GM19351 (cell line): Measurements from ENCODE around the gene MINDY3.

ENCODE experiments used
- ATAC-seq: cut with Tn5 transposase; IDR thresholded peaks from one replicate; pipeline ENCODE4 v1.9.1; 2021; ENCODE audit warnings: mild to moderate bottlenecking, moderate library complexity; ENCODE audit not compliant: unreplicated experiment

Gene MINDY3

DNA sequence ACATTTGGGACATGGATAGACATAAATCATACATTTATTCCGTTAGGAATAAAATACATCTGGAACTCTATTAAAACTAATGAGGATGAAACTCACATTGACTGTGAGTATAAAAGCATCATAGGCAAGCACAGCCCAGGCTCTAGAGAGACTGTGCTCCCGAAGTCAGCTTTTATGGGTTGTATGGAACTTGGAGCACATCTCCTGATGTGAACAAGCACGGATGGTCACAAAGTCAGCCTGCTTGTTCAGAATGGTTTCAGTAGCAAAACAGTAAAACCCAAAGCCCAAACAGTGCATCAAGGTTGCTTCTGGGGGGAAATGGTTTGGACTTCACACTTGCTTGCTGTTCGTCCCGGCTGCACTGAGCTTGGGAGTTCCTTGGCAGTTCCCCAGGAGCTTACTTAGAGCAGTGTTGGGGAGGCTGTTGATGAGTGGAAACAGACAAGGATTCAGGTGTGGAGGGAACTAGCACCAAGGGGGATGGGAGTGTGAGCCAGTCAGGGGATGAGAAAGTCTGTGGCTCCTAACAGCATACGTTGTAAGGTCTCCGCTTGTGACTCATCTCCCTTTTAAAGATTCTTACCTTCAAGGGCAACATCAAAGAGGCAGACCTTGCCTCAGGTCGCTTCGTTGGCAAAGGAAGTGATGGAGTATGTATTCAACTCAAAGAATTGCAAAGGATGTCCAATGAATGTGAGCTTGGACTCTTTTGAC is 120.9 kb downstream of the MINDY3 start:
- no peak for ATAC-seq

- no peak for ATAC-seq
Observed at GRCh38 chr10:15738270-15738925, 121.9 kb downstream of the MINDY3 start.

GRCh38 chr10:15737656-15738055 is 122.7 kb downstream of the MINDY3 start:
- ATAC-seq = no peak

DNA sequence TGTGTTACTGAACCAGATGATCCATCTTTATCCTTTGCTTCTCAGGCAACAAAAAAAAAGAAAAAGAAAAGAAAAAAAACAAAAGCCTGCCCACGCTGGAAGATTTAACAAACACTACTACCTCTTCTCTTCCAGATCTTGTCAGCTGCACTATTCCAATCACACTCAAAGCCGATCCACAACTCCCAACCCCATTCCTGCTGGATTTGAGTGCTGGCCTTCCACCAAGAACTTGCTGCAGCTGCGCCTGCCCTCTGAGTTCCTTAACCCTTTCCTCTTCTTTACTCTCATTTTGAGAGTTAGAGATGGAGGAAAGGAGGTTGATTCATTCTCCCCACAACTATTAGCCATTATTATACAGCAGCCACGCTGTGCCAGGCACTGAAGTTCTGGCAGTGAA is 124.5 kb downstream of the MINDY3 start:
- ATAC-seq = no peak

DNA sequence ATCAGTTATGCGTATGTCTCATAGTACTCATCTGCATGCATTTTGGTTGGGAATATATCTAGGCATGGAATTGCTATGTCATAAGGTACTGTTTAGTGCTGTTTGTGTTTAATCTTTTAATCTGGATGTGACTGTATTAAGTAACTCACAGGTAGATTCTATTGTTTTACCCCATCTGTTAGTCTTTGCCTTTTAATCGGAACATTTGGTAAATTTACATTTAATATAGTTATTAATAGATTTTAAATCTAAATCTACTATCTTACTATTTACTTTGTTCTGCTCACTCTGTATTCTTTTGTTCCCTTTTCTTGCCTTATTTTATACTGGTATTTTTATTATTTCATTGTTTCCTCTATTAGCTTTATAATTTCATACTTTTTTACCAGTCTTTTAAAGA is 130.0 kb downstream of the MINDY3 start:
- no peak for ATAC-seq

DNA sequence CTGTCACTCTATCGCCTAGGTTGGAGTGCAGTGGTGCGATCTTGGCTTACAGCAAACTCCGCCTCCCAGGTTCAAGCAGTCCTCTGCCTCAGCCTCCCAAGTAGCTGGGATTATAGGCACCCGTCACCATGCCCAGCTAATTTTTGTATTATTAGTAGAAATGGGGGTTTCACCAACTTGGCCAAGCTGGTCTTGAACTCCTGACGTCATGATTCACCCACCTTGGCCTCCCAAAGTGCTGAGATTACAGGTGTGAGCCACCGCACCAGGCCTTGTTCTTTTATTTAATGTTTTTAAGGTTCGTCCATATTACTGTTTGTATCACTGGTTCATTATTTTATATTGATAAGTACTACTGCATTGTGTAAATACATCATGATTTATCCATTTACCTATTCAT is 130.4 kb downstream of the MINDY3 start:
- ATAC-seq = no peak
